ENCODE measurements around the gene SEMA3F.

Gene SEMA3F

GRCh38 chr3:50165910-50166538 lies 10.9 kb downstream of the SEMA3F start:
- Histone ChIP-seq H3K79me2 (ENCODE audit: insufficient read depth, low read length) (no peaks in the 10 kb centered on the region), H3K27me3 (ENCODE audit: low read length) (no peaks in the 10 kb centered on the region), H3K9me2 (replicated peaks; ENCODE audit: insufficient read depth, low read length) (no peaks in the 10 kb centered on the region), H3K36me3 (ENCODE audit: low read length) (no peaks in the 10 kb centered on the region), H3K4me3 (ENCODE audit: insufficient read depth, low read length, poor library complexity, severe bottlenecking) (no peak overlapping the region), H2AFZ (ENCODE audit: low read depth, low read length, severe bottlenecking) (no peak overlapping the region), H3K4me2 (ENCODE audit: low read depth, low read length, poor library complexity, severe bottlenecking) (no peak overlapping the region), H3K27ac (ENCODE audit: low read depth, low read length) (no peak overlapping the region), H4K20me1 (ENCODE audit: low read depth, low read length) (no peaks in the 10 kb centered on the region), H3K9ac (ENCODE audit: low read length) (no peak overlapping the region), H3F3A (ENCODE audit: insufficient read depth) (no peaks in the 10 kb centered on the region), H3K9me3 (ENCODE audit: insufficient read depth, low read length) (no peaks in the 10 kb centered on the region)
- TF ChIP-seq EZH2phosphoT487 (conservative IDR thresholded peaks at IDR 0.05; ENCODE audit: low read length) (no peak), CTCF (IDR thresholded peaks at IDR 0.05; ENCODE audit: insufficient read depth, low read length, poor library complexity, severe bottlenecking) (no peak)

- H3K9ac ChIP-seq (ENCODE audit: low read length): no peak overlapping the region
- H3K27me3 ChIP-seq (ENCODE audit: low read length): no peaks in the 10 kb centered on the region
- no peak overlapping the region for H2AFZ ChIP-seq (ENCODE audit: low read depth, low read length, severe bottlenecking)
- TF ChIP-seq EZH2phosphoT487 (conservative IDR thresholded peaks at IDR 0.05; ENCODE audit: low read length) (no peak), CTCF (IDR thresholded peaks at IDR 0.05; ENCODE audit: insufficient read depth, low read length, poor library complexity, severe bottlenecking) (no peak)
- H3K27ac ChIP-seq (ENCODE audit: low read depth, low read length): no peak overlapping the region
- no peaks in the 10 kb centered on the region for H3K36me3 ChIP-seq (ENCODE audit: low read length)
- H3K79me2 ChIP-seq (ENCODE audit: insufficient read depth, low read length): no peaks in the 10 kb centered on the region
- no peaks in the 10 kb centered on the region for H3F3A ChIP-seq (ENCODE audit: insufficient read depth)
- H3K9me3 ChIP-seq (ENCODE audit: insufficient read depth, low read length): no peaks in the 10 kb centered on the region
- H4K20me1 ChIP-seq (ENCODE audit: low read depth, low read length): no peaks in the 10 kb centered on the region
- no peak overlapping the region for H3K4me3 ChIP-seq (ENCODE audit: insufficient read depth, low read length, poor library complexity, severe bottlenecking)
- H3K9me2 ChIP-seq (replicated peaks; ENCODE audit: insufficient read depth, low read length): no peaks in the 10 kb centered on the region
- no peak overlapping the region for H3K4me2 ChIP-seq (ENCODE audit: low read depth, low read length, poor library complexity, severe bottlenecking)
Measured at GRCh38 chr3:50166620-50167019, 11.5 kb downstream of the SEMA3F start.

GRCh38 chr3:50167069-50167840 lies 12.1 kb downstream of the SEMA3F start:
- Histone ChIP-seq H3K4me3 (ENCODE audit: insufficient read depth, low read length, poor library complexity, severe bottlenecking) (no peak overlapping the region), H3K27ac (ENCODE audit: low read depth, low read length) (no peak overlapping the region), H3K36me3 (ENCODE audit: low read length) (no peaks in the 10 kb centered on the region), H2AFZ (ENCODE audit: low read depth, low read length, severe bottlenecking) (no peak overlapping the region), H3K9me2 (replicated peaks; ENCODE audit: insufficient read depth, low read length) (no peaks in the 10 kb centered on the region), H3K27me3 (ENCODE audit: low read length) (no peaks in the 10 kb centered on the region), H3K9me3 (ENCODE audit: insufficient read depth, low read length) (no peaks in the 10 kb centered on the region), H3K79me2 (ENCODE audit: insufficient read depth, low read length) (no peaks in the 10 kb centered on the region), H3K9ac (ENCODE audit: low read length) (no peak overlapping the region), H3F3A (ENCODE audit: insufficient read depth) (no peaks in the 10 kb centered on the region), H3K4me2 (ENCODE audit: low read depth, low read length, poor library complexity, severe bottlenecking) (no peak overlapping the region), H4K20me1 (ENCODE audit: low read depth, low read length) (no peaks in the 10 kb centered on the region)
- TF ChIP-seq EZH2phosphoT487 (conservative IDR thresholded peaks at IDR 0.05; ENCODE audit: low read length): no peak
- TF ChIP-seq CTCF (IDR thresholded peaks at IDR 0.05; ENCODE audit: insufficient read depth, low read length, poor library complexity, severe bottlenecking): no peak

Data from SU-DHL-6 (cell line).